Fibroblast of lung (primary cell): Measurements from ENCODE around the gene GCM1. TPM values are rescaled to one million over a fixed set of nuclear protein-coding genes. Genes with fewer than 3 reads are reported as not detected.

Experiments used
- DNase-seq, 2 donors: peaks; one replicate each; pipeline versions ENCODE4 v3.0.0 to v3.0.0-alpha.2; 2010; ENCODE audit warnings: low read depth in 2 of 2
- H2AFZ ChIP-seq: 2 replicates; pipeline ENCODE4 v1.5.1; 2012; ENCODE audit warnings: low read length, control low read depth, inconsistent platforms
- H3K27ac ChIP-seq: 2 replicates; pipeline ENCODE4 v1.5.1; 2011; ENCODE audit warnings: low read length, control low read depth; ENCODE audit not compliant: insufficient read depth
- H3K27me3 ChIP-seq: 2 replicates; pipeline ENCODE4 v1.5.1; 2011; ENCODE audit warnings: mild to moderate bottlenecking, low read length; ENCODE audit not compliant: control insufficient read depth, insufficient read depth
- H3K36me3 ChIP-seq: 2 replicates; pipeline ENCODE4 v1.5.1; 2011; ENCODE audit warnings: low read length; ENCODE audit not compliant: control insufficient read depth, insufficient read depth
- H3K4me1 ChIP-seq: 2 replicates; pipeline ENCODE4 v1.5.1; 2011; ENCODE audit warnings: low read length; ENCODE audit not compliant: control insufficient read depth, insufficient read depth; ENCODE audit errors: extremely low read depth
- H3K4me2 ChIP-seq: 2 replicates; pipeline ENCODE4 v1.5.1; 2011; ENCODE audit warnings: low read length, control low read depth; ENCODE audit not compliant: insufficient read depth; ENCODE audit errors: extremely low read depth
- H3K4me3 ChIP-seq, 4 experiments: fragments of 200-600 bp in 1 of 4; sonication (generic) in 1 of 4; replicated peaks in 1 of 4; 2 replicates each; pipeline ENCODE4 v1.5.1; 2011 to 2016; ENCODE audit warnings: low read length in 4 of 4, low read depth in 3 of 4, mild to moderate bottlenecking in 3 of 4, control low read depth in 2 of 4, inconsistent platforms in 1 of 4, mixed read lengths in 1 of 4; ENCODE audit not compliant: insufficient read depth in 1 of 4; ENCODE audit errors: control extremely low read depth in 1 of 4
- H3K79me2 ChIP-seq: 2 replicates; pipeline ENCODE4 v1.5.1; 2012; ENCODE audit warnings: mild to moderate bottlenecking, low read length, inconsistent platforms; ENCODE audit not compliant: control insufficient read depth, insufficient read depth
- H3K9ac ChIP-seq: 2 replicates; pipeline ENCODE4 v1.5.1; 2011; ENCODE audit warnings: mild to moderate bottlenecking, low read length, control low read depth; ENCODE audit not compliant: insufficient read depth
- H3K9me3 ChIP-seq: 2 replicates; pipeline ENCODE4 v1.5.1; 2012; ENCODE audit warnings: low read depth, low read length; ENCODE audit not compliant: control insufficient read depth, insufficient read depth
- H4K20me1 ChIP-seq: 2 replicates; pipeline ENCODE4 v1.5.1; 2011; ENCODE audit warnings: low read length; ENCODE audit not compliant: control insufficient read depth, insufficient read depth; ENCODE audit errors: extremely low read depth
- EZH2 ChIP-seq: IDR thresholded peaks from 2 replicates; pipeline ENCODE4 v1.5.1; 2012; ENCODE audit warnings: low read length, control low read depth, mild to moderate bottlenecking; ENCODE audit errors: missing control alignments
- polyA plus RNA-seq, 2 donors: library from polyadenylated mRNA; depleted of rRNA in 1 of 2; stranded (reverse) in 1 of 2; unstranded in 1 of 2; fragments of >200 nt; gene quantifications; 2 replicates each; pipeline ENCODE4 v1.2.1, GENCODE V29; 2011 to 2012; ENCODE audit warnings: missing spikeins in 1 of 2
- total RNA-seq: library from RNA; depleted of rRNA; stranded (reverse); fragments of >200 nt; gene quantifications from 2 replicates; pipeline ENCODE4 v1.2.1, GENCODE V29; 2014
- TF ChIP-seq, protein P1 (sequence below), 2 donors: IDR thresholded peaks in 1 of 2; conservative IDR thresholded peaks in 1 of 2; 1 replicate in 1 of 2; 2 replicates in 1 of 2; pipeline ENCODE4 v1.5.1; 2011 to 2012; ENCODE audit warnings: low read length in 2 of 2, control low read depth in 1 of 2, inconsistent platforms in 1 of 2, low read depth in 1 of 2, mild to moderate bottlenecking in 1 of 2

GCM1 gene
- total and polyA plus RNA-seq, 2 donors (not counting 1 experiment from before 2014, with no cell fraction given) = not detected

DNA sequence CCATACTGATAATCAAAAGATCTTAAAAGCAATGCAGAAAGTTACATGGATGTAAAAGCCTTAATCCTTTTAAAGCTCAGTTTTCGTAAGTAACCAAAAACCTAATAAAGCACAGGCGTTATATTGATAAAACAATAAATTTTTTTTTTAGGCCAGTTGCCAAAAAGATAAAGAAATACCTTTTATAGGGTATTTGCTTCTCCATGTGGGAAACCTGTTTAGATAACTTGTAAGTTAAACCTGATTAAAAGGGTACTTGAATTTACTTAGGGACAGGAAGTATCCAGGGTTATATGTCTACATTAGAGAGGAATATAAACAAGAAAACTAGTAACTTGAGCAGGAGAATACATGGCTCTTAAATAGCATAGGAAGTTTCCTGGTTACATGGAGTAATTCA, 62.3 kb downstream of the GCM1 start:
- H4K20me1 ChIP-seq = no peaks in the 10 kb centered on the region
- H3K4me1 ChIP-seq = no peaks in the 10 kb centered on the region
- no peak overlapping the region for H3K4me2 ChIP-seq
- H3K4me3 ChIP-seq = no peak overlapping the region
- H3K9ac ChIP-seq = no peak overlapping the region
- no peak for TF ChIP-seq EZH2
- TF ChIP-seq, protein P1, sequence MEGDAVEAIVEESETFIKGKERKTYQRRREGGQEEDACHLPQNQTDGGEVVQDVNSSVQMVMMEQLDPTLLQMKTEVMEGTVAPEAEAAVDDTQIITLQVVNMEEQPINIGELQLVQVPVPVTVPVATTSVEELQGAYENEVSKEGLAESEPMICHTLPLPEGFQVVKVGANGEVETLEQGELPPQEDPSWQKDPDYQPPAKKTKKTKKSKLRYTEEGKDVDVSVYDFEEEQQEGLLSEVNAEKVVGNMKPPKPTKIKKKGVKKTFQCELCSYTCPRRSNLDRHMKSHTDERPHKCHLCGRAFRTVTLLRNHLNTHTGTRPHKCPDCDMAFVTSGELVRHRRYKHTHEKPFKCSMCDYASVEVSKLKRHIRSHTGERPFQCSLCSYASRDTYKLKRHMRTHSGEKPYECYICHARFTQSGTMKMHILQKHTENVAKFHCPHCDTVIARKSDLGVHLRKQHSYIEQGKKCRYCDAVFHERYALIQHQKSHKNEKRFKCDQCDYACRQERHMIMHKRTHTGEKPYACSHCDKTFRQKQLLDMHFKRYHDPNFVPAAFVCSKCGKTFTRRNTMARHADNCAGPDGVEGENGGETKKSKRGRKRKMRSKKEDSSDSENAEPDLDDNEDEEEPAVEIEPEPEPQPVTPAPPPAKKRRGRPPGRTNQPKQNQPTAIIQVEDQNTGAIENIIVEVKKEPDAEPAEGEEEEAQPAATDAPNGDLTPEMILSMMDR (conservative IDR thresholded peaks at IDR 0.05 in 1 of 2, IDR thresholded peaks at IDR 0.05 in 1 of 2; ENCODE audit: low read depth in 1 of 2, low read length in 2 of 2) = no peak
- no peak overlapping the region for H3K27ac ChIP-seq
- no peak overlapping the region for H2AFZ ChIP-seq
- H3K9me3 ChIP-seq = no peaks in the 10 kb centered on the region
- H3K27me3 ChIP-seq = no peaks in the 10 kb centered on the region
- no peaks in the 10 kb centered on the region for H3K79me2 ChIP-seq
- no peak for DNase-seq
- H3K36me3 ChIP-seq = peaks cover 9% of the 10 kb centered on the region

DNA sequence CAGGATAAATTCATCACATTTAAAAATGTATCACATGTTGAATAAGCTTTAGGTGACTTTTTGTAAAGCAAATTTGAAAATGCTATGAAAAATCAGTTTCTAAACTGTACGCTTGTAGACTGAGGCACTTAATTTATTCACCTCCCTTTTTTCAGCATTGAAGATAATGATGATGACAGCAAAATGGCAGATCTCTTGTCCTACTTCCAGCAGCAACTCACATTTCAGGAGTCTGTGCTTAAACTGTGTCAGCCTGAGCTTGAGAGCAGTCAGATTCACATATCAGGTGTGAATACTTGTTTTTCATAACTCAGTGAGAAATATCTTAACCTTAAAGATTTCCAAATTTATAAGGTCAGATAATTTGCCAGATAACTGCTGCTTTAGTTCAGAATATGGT, 67.8 kb downstream of the GCM1 start:
- Histone ChIP-seq H3K79me2 (no peaks in the 10 kb centered on the region), H3K4me3 (no peak overlapping the region), H2AFZ (no peak overlapping the region), H3K27me3 (no peaks in the 10 kb centered on the region), H3K9ac (no peak overlapping the region), H3K9me3 (no peaks in the 10 kb centered on the region), H3K4me2 (no peak overlapping the region), H4K20me1 (no peaks in the 10 kb centered on the region), H3K27ac (no peak overlapping the region), H3K4me1 (no peaks in the 10 kb centered on the region), H3K36me3 (peaks cover 6% of the 10 kb centered on the region)
- no peak for DNase-seq
- no peak for TF ChIP-seq EZH2
- TF ChIP-seq, protein P1 (conservative IDR thresholded peaks at IDR 0.05 in 1 of 2, IDR thresholded peaks at IDR 0.05 in 1 of 2; ENCODE audit: low read depth in 1 of 2, low read length in 2 of 2) = no peak

Other genes with a start within 250 kb of the GCM1 start
- not detected in 2 replicates for gene GSTA3, start 239.1 kb downstream of the GCM1 start, total RNA-seq
- gene GSTA3, start 239.1 kb downstream of the GCM1 start, polyA plus RNA-seq = not detected in 2 replicates
- gene GSTA4, start 153.6 kb downstream of the GCM1 start, total RNA-seq = 44.9 and 54.0 TPM in 2 replicates
- 47.2 and 51.9 TPM in 2 replicates for gene GSTA4, start 153.6 kb downstream of the GCM1 start, polyA plus RNA-seq
- gene CILK1, start 87.0 kb downstream of the GCM1 start, total RNA-seq = 6.7 and 10.1 TPM in 2 replicates
- 15.4 and 16.4 TPM in 2 replicates for gene CILK1, start 87.0 kb downstream of the GCM1 start, polyA plus RNA-seq
- 35.7 and 44.8 TPM in 2 replicates for gene FBXO9, start 83.4 kb downstream of the GCM1 start, total RNA-seq
- gene FBXO9, start 83.4 kb downstream of the GCM1 start, polyA plus RNA-seq = 49.9 and 65.2 TPM in 2 replicates
- 61.6 and 67.7 TPM in 2 replicates for gene ELOVL5, start 200.1 kb upstream of the GCM1 start, total RNA-seq
- gene ELOVL5, start 200.1 kb upstream of the GCM1 start, polyA plus RNA-seq = 71.6 and 96.7 TPM in 2 replicates